Effector memory CD4-positive, alpha-beta T cell (primary cell): Measurements from ENCODE around the gene PAM.
"Not testable (repeated sequence)": the region's sequence is repeated elsewhere in the genome, so short reads cannot be mapped to it uniquely, and the experiment has no call there.

Experiments used
- DNase-seq, 3 donors: peaks; one replicate each; pipeline ENCODE4 v3.0.0-alpha.2; 2020
- H3K27ac ChIP-seq: 2 replicates; pipeline ENCODE4 v1.7.0; 2013; ENCODE audit warnings: mild to moderate bottlenecking, low read length, moderate library complexity; ENCODE audit not compliant: insufficient read depth, poor library complexity, severe bottlenecking
- H3K27me3 ChIP-seq: replicated peaks from 2 replicates; pipeline ENCODE4 v1.7.0; 2013; ENCODE audit warnings: mild to moderate bottlenecking, low read length; ENCODE audit not compliant: insufficient read depth, control insufficient read depth, poor library complexity, severe bottlenecking
- H3K36me3 ChIP-seq: 2 replicates; pipeline ENCODE4 v1.7.0; 2013; ENCODE audit warnings: mild to moderate bottlenecking, low read length, moderate library complexity; ENCODE audit not compliant: control insufficient read depth, insufficient read depth
- H3K4me1 ChIP-seq: 2 replicates; pipeline ENCODE4 v1.7.0; 2013; ENCODE audit warnings: low read length, mild to moderate bottlenecking; ENCODE audit not compliant: control insufficient read depth, insufficient read depth, poor library complexity, severe bottlenecking
- H3K4me3 ChIP-seq: 2 replicates; pipeline ENCODE4 v1.7.0; 2013; ENCODE audit warnings: low read length, low read depth, mild to moderate bottlenecking; ENCODE audit not compliant: insufficient read depth, poor library complexity, severe bottlenecking
- H3K9me3 ChIP-seq: 2 replicates; pipeline ENCODE4 v1.7.0; 2013; ENCODE audit warnings: mild to moderate bottlenecking, low read length, moderate library complexity; ENCODE audit not compliant: control insufficient read depth

Gene PAM

DNA sequence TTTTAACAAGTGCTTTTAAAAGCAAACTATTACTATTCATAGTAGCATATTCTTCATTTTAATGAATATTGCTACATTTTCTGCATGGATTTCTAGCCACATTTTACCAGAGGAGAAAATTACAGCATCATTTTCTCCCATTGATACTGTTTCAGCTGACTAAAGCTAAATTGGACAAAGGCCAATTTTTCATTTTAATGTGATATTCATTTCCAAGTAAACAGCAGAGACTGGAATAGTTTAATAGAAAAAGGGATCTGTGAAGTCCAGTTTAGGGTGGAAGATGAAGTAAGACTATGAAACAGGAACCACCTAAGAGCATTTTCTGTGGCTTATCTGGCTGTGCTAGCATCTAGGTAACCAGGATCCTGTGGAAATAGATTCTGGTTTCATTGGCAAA lies 236.7 kb downstream of the PAM start:
- Histone ChIP-seq H3K27me3 (no peaks in the 10 kb centered on the region), H3K27ac (no peak overlapping the region)

DNA sequence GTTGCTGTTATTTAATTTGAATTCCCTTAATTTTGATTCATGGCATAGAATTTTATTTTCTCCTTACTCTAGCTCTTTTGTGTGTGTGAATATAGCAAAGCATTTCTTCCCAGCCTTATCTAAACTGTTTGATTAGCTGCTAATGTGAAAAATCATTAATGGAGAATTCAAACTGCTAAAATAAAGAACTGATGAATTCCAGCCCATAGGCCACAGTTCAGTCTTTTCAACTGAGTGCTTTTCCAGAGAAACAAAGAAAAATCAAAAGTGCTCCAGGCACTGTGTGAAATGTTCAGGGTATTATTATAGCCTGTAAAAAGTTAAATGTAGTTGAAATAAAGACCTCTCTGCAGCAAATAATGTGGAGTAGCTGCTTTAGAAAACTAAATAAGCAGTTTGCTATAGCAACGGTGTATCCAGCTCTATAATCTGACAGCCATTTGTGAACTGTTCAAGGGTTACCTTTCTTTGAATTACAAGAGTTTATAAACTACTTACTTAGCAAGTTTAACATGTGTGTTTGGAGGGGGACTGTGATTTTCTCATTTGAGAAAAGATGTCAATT lies 241.0 kb downstream of the PAM start:
- Histone ChIP-seq H3K4me3 (no peak overlapping the region), H3K4me1 (no peaks in the 10 kb centered on the region), H3K27ac (no peak overlapping the region), H3K36me3 (no peaks in the 10 kb centered on the region), H3K9me3 (no peaks in the 10 kb centered on the region), H3K27me3 (no peaks in the 10 kb centered on the region)
- no peak for DNase-seq

More for the DNA sequence above, 236.7 kb downstream of the PAM start:
- Histone ChIP-seq H3K4me3 (no peak overlapping the region), H3K4me1 (no peaks in the 10 kb centered on the region), H3K36me3 (no peaks in the 10 kb centered on the region), H3K9me3 (no peaks in the 10 kb centered on the region)
- DNase-seq = no peak

DNA sequence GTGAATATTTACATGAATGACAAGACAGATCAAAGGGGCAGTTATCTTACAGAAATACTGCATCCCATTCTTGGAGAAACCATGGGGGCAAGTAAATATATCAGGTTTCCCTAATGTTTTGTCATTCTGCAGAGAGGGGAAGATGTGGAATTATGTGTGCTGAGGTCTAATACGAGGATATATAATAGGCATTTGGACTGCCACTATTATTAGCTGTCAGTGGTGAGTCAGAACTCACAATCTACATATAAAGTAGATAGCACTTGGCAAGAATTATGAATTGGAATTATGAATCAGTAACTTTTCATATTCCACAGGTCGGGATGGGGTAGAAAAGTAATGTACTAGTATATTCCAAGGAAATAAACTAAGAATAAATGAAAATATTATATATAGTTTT lies 243.1 kb downstream of the PAM start:
- DNase-seq = no peak

DNA sequence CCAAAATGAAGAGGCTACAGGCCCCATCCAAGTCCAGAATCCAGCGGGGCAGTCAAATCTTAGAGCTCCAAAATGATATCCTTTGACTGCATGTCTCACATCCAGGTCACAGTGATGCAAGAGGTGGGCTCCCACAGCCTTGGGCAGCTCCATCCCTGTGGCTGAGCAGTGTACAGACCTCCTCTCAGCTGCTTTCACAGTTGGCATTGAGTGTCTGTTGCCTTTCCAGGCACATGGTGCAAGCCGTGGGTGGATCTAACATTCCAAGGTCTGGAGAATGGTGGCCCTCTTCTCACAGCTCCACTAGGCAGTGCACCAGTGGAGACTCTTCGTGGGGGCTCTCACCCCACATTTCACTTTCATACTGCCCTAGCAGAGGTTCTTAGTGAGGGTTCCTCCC lies 244.1 kb downstream of the PAM start:
- no peak overlapping the region for H3K27ac ChIP-seq
- H3K9me3 ChIP-seq = no peaks in the 10 kb centered on the region
- H3K27me3 ChIP-seq = no peaks in the 10 kb centered on the region
- DNase-seq = no peak
- no peaks in the 10 kb centered on the region for H3K4me1 ChIP-seq
- H3K36me3 ChIP-seq = no peaks in the 10 kb centered on the region
- H3K4me3 ChIP-seq = no peak overlapping the region

More for the DNA sequence above, 243.1 kb downstream of the PAM start:
- Histone ChIP-seq H3K27me3 (no peaks in the 10 kb centered on the region), H3K4me3 (no peak overlapping the region), H3K9me3 (no peaks in the 10 kb centered on the region), H3K27ac (no peak overlapping the region), H3K36me3 (no peaks in the 10 kb centered on the region), H3K4me1 (no peaks in the 10 kb centered on the region)

DNA sequence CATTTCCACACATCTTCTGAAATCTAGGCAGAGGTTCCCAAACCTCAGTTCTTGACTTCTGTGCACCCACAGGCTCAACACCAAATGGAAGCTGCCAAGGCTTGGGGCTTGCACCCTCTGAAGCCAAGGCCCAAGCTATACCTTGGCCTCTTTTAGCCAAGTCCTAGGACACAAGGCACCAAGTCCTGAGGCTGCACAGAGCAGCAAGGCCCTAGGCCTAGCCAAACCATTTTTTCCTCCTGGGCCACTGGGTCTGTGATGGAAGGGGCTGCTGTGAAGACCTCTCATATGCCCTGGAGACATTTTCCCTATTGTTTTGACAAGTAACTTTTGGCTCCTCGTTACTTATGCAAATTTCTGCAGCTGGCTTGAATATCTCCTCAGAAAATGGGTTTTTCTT lies 244.5 kb downstream of the PAM start:
- not testable (repeated sequence) for H3K27me3 ChIP-seq, H3K9me3 ChIP-seq, DNase-seq, H3K27ac ChIP-seq, H3K4me3 ChIP-seq, H3K36me3 ChIP-seq, H3K4me1 ChIP-seq

DNA sequence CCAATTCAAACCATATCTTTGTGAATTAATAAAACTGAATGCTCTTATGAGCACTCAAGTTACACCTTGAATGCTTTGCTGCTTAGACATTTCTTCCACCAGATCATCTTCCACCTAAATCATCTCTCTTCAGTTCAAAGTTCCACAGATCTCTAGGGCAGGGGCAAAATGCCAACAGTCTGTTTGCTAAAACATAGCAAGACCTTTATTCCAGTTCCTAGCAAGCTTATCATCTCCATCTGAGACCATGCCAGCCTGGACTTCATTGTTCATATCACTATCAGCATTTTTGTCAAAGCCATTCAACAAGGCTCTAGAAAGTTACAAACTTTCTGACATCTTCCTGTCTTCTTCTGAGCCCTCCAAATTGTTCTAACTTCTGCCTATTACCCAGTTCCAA lies 245.0 kb downstream of the PAM start:
- Histone ChIP-seq H3K27me3 (no peaks in the 10 kb centered on the region), H3K4me1 (no peaks in the 10 kb centered on the region)
- no peak for DNase-seq

DNA sequence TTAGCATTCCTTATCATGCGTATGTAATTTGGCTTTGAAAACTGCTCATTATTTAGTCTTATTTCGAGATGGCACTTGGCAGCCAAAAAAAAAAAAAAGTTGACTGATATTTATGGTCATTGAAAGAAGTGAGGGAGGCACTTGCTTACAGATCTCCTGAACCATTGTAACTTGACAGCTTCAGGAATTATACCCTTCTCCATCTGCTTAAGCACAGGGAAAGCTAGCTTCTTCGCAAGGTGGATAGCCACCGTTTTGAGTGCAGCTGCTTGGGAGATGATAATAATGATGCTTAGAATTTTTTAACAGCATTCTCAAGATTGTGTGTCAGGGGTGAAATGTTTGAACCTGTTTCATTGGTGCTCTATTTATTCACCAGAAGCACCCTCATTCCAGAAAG lies 248.8 kb downstream of the PAM start:
- Histone ChIP-seq H3K36me3 (no peaks in the 10 kb centered on the region), H3K4me1 (no peaks in the 10 kb centered on the region), H3K4me3 (no peak overlapping the region), H3K9me3 (no peaks in the 10 kb centered on the region), H3K27me3 (no peaks in the 10 kb centered on the region), H3K27ac (no peak overlapping the region)
- DNase-seq = no peak

More for the DNA sequence above, 245.0 kb downstream of the PAM start:
- Histone ChIP-seq H3K9me3 (no peaks in the 10 kb centered on the region), H3K4me3 (no peak overlapping the region), H3K36me3 (no peaks in the 10 kb centered on the region), H3K27ac (no peak overlapping the region)

DNA sequence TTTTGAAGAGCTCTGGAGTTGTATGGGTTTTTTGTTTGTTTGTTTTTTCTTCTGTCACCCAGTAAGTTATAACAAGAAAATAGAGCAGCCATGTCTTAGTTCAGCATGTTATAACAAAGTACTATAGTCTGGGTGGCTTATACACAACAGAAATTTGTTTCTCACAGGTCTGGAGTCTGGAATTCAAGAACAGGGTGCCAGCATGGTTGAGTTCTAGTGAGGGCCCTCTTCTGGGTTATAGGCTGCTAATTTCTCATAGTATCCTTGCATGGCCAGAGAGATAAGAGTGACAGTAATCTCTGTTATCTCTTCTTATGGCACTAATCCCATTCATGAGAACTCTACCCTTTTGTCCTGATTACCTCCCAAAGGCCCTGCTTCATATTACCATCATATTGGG lies 250.2 kb downstream of the PAM start:
- Histone ChIP-seq H3K27me3 (no peaks in the 10 kb centered on the region), H3K36me3 (no peaks in the 10 kb centered on the region), H3K4me1 (no peaks in the 10 kb centered on the region), H3K4me3 (no peak overlapping the region), H3K27ac (no peak overlapping the region), H3K9me3 (no peaks in the 10 kb centered on the region)
- no peak for DNase-seq

DNA sequence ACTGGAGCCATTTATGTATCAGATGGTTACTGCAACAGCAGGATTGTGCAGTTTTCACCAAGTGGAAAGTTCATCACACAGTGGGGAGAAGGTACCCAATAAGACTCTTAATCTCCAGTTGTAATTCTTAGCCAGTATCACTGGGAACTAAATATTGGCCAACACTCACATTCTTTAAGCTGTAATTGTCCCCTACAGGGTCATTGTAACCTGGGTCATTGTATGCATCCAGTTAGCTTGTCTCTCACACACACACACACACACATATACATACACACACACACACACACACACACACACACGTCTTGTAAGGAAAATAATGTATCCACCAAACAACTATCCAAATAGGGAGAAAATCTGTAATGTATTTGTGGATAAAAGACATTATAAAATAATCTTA lies 251.8 kb downstream of the PAM start:
- no peaks in the 10 kb centered on the region for H3K36me3 ChIP-seq
- no peak overlapping the region for H3K4me3 ChIP-seq
- H3K4me1 ChIP-seq = no peaks in the 10 kb centered on the region
- no peak for DNase-seq
- no peak overlapping the region for H3K27ac ChIP-seq
- H3K27me3 ChIP-seq = no peaks in the 10 kb centered on the region
- H3K9me3 ChIP-seq = no peaks in the 10 kb centered on the region

DNA sequence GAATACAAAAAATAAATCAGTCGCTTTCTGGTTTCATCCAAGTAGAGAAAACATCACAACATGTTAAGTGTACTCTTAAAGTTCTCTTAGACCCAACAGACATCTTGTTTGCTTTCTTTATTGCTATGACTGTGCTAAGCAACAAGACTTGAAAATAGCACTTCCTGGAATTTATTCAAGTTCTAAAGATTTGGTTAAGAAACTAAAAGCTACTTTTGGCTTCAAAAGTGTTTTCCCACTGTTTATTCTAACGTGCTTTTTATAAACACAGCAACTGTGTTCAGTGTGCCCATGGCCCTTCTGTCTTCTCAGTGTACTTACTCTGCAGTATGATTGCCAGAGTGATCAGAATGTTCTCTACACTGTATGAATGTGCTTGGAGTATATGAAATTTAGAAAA lies 255.1 kb downstream of the PAM start:
- DNase-seq = no peak
- H3K9me3 ChIP-seq = no peaks in the 10 kb centered on the region

More for the DNA sequence above, 255.1 kb downstream of the PAM start:
- H3K27me3 ChIP-seq = no peaks in the 10 kb centered on the region
- H3K4me3 ChIP-seq = no peak overlapping the region
- H3K36me3 ChIP-seq = no peaks in the 10 kb centered on the region
- H3K4me1 ChIP-seq = no peaks in the 10 kb centered on the region
- no peak overlapping the region for H3K27ac ChIP-seq
